HG03439 (cell line): Measurements from ENCODE around the gene DNAJB6.

Source experiments
- ATAC-seq: cut with Tn5 transposase; IDR thresholded peaks from one replicate; pipeline ENCODE4 v1.9.1; 2021; ENCODE audit warnings: mild to moderate bottlenecking, moderate library complexity; ENCODE audit not compliant: unreplicated experiment

Gene DNAJB6

GRCh38 chr7:157362729-157363128, 25.9 kb downstream of the DNAJB6 start:
- ATAC-seq: no peak

- ATAC-seq: no peak
Observed at GRCh38 chr7:157366722-157367121, 29.9 kb downstream of the DNAJB6 start.

DNA sequence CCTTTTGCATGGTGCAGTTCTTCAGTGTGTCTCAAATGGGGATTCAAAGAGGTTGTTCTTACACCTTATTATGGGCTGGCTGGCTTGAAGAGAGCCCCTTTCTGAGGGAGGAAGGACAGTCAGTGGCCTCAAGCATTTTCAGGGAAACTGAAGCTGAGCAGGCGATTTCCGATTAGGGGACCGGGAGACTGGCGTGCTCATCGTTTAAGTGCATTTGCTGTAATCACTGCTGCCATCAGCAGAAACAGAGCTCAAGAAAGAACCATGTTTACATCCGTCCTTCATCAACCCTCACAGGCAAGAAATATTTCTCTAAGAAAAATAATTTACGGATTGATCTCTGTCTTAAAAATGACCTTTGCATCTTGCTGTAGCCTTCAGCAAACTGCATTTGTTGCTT, 32.2 kb downstream of the DNAJB6 start:
- ATAC-seq: no peak

DNA sequence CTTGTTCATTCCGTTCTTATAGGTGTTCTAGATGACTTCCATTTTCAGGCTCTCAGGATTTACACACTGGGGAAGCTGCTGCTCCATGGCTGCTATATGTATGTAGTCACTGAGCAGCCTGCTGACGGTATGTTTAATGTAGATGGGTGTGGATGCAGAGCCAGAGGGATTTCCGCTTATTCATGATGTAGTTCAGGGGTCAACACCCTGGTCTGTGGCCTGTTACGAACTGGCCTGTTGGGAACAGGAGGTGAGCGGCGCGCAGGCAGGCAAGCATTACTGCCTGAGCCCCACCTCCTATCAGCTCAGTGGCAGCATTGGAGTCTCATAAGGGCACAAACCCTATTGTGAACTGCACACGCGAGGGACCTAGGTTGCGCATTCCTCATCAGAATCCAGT, 33.9 kb downstream of the DNAJB6 start:
- ATAC-seq: no peak

DNA sequence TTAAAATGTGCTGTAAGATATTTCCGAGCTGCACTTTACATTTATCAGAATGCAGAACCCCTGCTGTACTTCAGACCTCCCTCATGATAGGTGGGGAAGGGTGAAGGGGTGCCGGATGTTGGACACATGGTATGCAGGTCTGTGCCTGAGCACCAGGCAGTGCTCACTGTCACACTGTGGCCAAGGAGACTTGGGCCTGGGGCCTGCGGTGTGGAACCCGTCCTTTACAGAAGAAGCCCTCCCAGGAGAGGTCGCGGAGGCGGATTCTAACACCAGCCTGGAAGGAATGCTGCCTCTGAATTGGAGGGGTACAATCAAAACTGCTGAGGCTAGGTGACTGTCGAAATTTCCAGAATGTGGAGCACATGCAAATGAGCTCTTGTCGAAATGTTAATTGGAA, 34.5 kb downstream of the DNAJB6 start:
- ATAC-seq: no peak

DNA sequence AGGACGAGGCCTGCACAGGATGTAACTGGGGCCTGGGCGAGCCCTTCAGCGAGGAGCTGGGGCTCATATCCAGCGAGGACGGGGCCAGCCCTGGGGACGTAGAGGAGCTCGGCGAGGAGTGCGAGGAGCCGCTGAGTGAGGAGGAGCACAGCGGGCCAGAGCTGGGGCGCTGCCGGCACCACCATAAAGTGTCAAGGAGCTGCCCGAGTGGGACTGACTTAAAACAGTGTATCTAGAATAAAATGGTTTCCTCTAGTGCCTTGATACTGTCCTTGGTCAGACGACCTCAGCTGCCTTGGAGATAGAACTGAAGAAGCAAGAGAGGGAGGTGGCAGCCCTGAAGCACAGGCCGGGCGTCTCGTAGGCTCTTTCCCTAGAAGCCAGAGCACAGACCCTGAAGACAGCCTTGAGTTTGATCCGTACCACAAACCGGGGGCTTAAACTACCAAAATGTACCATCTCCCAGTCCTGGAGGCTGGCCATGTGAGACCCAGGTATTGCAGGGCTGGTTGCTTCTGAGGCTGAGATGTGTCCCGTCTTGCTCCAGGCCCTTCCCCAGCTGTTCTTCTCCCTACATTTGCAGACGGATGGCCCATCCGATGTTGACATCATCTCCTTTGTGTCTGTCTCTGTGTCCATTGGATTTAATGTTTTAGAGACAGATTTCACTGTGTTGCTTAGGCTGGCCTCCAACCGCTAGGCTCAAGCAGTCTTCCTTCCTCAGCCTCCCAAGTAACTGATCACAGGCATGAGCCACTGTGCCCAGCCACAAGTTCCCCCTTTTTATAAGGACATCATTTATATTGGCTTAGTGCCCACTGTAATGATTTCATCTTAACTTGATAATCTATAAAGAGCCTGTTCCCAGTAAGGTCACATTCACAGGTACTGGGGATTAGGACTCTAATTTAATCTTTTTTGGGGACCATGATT, 35.8 kb downstream of the DNAJB6 start:
- ATAC-seq: no peak

GRCh38 chr7:157373493-157373892, 36.7 kb downstream of the DNAJB6 start:
- no peak for ATAC-seq

GRCh38 chr7:157375410-157375809, 38.6 kb downstream of the DNAJB6 start:
- ATAC-seq: no peak

- no peak for ATAC-seq
Observed at GRCh38 chr7:157377436-157378124, 40.8 kb downstream of the DNAJB6 start.

GRCh38 chr7:157378390-157378789, 41.6 kb downstream of the DNAJB6 start:
- ATAC-seq: no peak

- ATAC-seq: no peak
Observed at GRCh38 chr7:157379493-157379892, 42.7 kb downstream of the DNAJB6 start.

- ATAC-seq: no peak
Observed at GRCh38 chr7:157380416-157380815, 43.6 kb downstream of the DNAJB6 start.

DNA sequence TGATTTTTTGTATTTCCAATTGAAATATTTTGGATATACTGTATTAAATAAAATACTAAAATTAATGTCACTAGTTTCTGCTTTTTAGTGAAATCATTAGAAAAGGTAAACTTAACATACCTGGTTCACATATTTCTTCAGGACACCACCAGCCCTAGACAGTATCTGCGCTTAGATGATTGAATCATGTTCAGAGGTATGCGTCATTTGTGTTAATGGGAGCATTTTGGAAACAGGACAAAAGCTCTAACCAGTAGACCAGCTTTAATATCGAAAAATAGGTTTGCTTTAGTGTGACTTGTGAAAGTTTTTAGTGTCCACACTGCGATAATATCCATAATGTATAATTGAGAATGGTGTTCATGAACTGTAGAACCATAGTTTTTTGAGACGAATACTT, 47.1 kb downstream of the DNAJB6 start:
- ATAC-seq: no peak

DNA sequence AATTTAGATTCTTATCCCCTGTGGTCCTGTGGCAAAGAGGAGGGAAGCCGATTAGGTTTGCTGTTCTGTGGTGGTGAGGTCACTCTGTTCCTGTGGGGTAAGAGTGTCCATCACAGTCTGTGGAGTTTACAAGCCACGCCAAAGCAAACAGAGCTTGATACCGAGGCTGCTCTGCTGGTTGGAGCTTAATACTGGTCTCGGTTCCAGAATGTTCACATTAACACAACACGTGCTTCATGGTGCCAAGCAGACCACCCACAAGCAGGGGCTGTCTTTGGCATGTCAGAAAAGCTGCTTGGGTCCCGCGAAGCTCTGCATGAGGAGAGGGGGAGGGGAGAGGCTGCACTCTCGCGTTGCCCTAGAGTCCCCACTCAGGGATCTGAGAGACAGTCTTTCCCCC, 47.5 kb downstream of the DNAJB6 start:
- no peak for ATAC-seq

- ATAC-seq: peak; percentile 93
Observed at GRCh38 chr7:157386979-157387800, 50.4 kb downstream of the DNAJB6 start.

DNA sequence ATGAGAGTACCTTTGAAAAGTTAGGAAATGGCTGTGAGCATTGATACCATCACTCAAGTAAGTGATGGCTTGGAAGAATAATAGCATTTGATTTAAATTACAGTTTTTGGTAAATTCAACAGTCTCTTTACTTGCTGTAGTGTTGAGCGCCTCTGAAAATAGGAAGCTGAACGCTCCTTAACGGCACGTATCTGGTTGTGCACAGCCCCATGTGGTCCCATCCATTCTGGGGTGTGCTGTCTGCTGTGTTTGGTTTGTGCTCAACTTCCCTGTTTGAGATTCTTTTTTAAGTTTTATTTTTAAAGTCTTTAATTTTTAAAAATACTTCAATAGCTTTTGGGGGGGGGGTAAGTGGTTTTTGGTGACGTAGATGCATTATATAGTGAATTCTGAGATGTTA, 51.5 kb downstream of the DNAJB6 start:
- no peak for ATAC-seq

GRCh38 chr7:157389951-157390730, 53.3 kb downstream of the DNAJB6 start:
- ATAC-seq: no peak

GRCh38 chr7:157391036-157391710, 54.4 kb downstream of the DNAJB6 start:
- ATAC-seq: no peak

DNA sequence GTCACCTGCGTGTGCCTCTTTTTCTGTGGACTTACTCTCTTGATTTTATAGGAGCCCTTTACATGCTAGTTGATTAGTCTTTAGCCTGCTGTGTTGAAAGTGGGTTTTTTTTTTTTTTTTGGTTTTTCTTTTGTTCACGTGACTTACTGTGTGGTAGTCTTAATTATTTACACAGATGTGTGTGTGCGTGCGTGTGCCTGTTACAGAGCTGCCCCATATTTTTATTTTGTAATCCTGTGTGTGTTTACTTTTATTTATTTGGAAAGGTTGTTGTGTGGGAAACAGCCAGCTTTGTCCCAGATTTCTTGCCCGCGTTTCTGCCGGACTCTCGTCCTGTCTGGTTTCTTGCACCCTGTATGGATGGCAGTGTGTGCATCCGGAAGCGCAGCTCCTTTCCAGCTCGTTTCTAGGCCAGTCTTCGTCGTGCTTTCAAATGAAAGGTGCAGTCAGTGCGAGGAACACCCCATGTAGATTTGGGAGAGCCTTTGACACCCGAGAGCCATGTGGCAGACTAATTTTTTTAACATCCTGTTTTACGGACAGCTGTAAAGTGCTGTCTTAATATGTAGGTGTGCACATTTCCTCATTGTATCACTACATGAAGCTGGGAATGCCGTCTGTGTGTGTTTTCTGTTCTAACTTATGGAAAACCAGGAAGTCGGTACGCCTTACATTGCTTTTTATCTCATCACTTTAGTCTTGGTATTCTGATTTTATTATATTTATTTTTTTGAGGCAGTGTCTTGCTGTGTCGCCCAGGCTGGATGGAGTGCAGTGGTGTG, 55.6 kb downstream of the DNAJB6 start:
- ATAC-seq: no peak
